GM13977 (cell line): ENCODE data around the gene MT1B.

ENCODE experiments used
- DNase-seq: peaks from one replicate; pipeline ENCODE4 v3.0.0; 2012; ENCODE audit warnings: low spot score
- in situ Hi-C: fragments of 300-500 bp; cut with MboI; formaldehyde crosslinking; loops from one replicate; pipeline ENCODE4 v1.12.0; 2022; ENCODE audit warnings: low sequenced_read_pairs, low pct_unique_long_range_greater_than_20kb, mixed read lengths, inconsistent platforms; ENCODE audit not compliant: unreplicated experiment
- TF ChIP-seq, protein P1 (sequence below): IDR thresholded peaks from 2 replicates; pipeline ENCODE4 v1.5.1; 2012; ENCODE audit warnings: mild to moderate bottlenecking, control low read depth; ENCODE audit not compliant: insufficient read depth; ENCODE audit errors: extremely low read depth, missing control alignments

Gene MT1B

DNA sequence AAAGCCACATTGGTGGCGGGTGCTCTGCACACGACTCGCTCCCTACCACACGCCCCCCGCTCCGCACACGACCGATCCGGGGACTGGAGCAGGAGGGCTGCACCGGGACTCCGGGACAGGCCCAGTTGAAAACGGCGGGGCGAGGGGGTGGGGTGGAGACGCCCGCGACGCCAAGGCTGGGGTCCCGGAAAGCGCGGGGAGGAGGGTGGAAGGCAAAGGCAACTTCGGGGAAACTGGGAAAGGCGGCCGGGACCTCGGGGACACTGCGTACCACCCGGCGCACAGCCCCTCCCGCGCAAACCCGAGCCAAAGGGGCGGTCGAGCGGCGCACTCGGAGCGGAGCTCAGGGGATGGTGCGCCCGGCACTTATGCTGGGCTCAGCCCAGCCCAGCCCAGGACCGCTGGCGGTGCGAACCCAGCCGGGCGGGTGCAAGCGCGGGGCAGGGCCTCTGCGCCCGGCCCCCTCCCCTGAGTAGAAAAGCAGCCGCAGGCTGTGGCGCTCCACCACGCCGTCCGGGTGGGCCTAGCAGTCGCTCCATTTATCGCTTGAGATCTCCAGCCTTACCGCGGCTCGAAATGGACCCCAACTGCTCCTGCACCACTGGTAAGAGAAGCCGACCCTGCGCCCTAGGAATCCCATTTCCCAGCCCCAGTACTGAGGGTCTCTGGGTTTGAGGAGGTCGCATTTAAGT lies 19.4 kb upstream of the MT1B start, which contains the start of gene MT1M:
TSS of gene MT1M (plus strand) at position 504 of the 692 bp plus-strand sequence. CDS start at position 577, 73 bp downstream.
- in situ Hi-C loops: no loop called here
- no peak for DNase-seq
- TF ChIP-seq, protein P1, sequence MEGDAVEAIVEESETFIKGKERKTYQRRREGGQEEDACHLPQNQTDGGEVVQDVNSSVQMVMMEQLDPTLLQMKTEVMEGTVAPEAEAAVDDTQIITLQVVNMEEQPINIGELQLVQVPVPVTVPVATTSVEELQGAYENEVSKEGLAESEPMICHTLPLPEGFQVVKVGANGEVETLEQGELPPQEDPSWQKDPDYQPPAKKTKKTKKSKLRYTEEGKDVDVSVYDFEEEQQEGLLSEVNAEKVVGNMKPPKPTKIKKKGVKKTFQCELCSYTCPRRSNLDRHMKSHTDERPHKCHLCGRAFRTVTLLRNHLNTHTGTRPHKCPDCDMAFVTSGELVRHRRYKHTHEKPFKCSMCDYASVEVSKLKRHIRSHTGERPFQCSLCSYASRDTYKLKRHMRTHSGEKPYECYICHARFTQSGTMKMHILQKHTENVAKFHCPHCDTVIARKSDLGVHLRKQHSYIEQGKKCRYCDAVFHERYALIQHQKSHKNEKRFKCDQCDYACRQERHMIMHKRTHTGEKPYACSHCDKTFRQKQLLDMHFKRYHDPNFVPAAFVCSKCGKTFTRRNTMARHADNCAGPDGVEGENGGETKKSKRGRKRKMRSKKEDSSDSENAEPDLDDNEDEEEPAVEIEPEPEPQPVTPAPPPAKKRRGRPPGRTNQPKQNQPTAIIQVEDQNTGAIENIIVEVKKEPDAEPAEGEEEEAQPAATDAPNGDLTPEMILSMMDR: no peak

DNA sequence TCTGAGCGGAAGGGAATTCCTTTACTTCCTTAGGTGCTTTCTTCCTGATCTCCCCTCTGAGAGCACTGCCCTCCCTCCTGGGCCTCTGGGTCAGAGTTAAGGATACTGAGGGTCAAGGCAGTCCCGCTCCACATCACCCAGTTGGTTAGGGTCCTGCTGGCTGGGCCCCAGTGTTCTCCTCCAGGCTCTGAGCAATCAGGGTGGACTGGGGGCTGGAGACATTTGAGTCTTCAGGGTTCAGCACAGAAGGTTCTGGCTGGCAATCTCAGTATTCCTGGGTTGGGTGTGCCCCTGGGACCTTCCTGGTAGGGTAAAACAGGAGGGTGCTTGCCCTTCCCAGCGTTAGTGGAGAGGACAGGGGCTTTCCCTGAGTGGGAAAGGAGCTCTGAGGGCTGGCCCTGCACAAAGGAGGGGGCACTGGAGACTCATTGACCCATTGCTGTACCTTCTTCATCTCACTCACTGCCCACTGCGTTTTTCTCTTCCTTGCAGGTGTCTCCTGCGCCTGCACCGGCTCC lies 18.8 kb upstream of the MT1B start:
- TF ChIP-seq, protein P1: no peak
- in situ Hi-C loops: no loop called here
- DNase-seq: no peak

DNA sequence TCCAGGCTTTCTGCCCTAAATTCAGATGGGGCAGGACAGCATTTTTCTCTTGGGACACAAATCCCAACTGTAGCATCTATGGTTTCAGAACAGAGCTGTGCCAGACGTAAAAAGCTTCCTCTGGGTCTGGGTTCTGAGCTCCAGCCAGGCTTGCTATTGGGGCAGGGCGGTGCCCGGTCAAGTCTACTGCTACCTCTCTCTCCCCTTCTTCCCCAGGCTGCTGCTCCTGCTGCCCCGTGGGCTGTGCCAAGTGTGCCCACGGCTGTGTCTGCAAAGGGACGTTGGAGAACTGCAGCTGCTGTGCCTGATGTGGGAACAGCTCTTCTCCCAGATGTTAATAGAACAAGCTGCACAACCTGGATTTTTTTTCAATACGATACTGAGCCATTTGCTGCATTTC lies 18.2 kb upstream of the MT1B start:
- DNase-seq: no peak
- TF ChIP-seq, protein P1: no peak
- in situ Hi-C loops: no loop called here

- TF ChIP-seq, protein P1: no peak
- DNase-seq: no peak
These were observed 16.8 kb upstream of the MT1B start for GRCh38 chr16:56634715-56635440.

GRCh38 chr16:56635441-56635967 lies 16.2 kb upstream of the MT1B start:
- TF ChIP-seq, protein P1: no peak
- in situ Hi-C loops: no loop called here
- no peak for DNase-seq

More at GRCh38 chr16:56634715-56635440, 16.8 kb upstream of the MT1B start:
- in situ Hi-C loops: no loop called here

GRCh38 chr16:56636616-56637413 lies 14.9 kb upstream of the MT1B start:
- no peak for DNase-seq
- in situ Hi-C loops: no loop called here
- TF ChIP-seq, protein P1: no peak
